Suprapubic skin (tissue), 4 donors: ENCODE results near the gene FOXRED1. TPM values are rescaled to one million over a fixed set of nuclear protein-coding genes. Genes with fewer than 3 reads are reported as not detected.

Experiments
- DNase-seq, 2 donors: peaks; one replicate each; pipeline ENCODE4 v3.0.0-alpha.2; 2019; ENCODE audit warnings: low spot score in 2 of 2
- H3K27ac ChIP-seq: fragments of 200-600 bp; sonication (generic); one replicate; pipeline ENCODE4 v1.5.1; 2019
- H3K27me3 ChIP-seq: fragments of 200-600 bp; sonication (generic); one replicate; pipeline ENCODE4 v1.5.1; 2019
- H3K36me3 ChIP-seq: fragments of 200-600 bp; sonication (generic); one replicate; pipeline ENCODE4 v1.5.1; 2019
- H3K4me1 ChIP-seq: fragments of 200-600 bp; sonication (generic); one replicate; pipeline ENCODE4 v1.5.1; 2019
- H3K4me3 ChIP-seq: fragments of 200-600 bp; sonication (generic); one replicate; pipeline ENCODE4 v1.5.1; 2019; ENCODE audit warnings: mild to moderate bottlenecking
- H3K9me3 ChIP-seq: fragments of 200-600 bp; sonication (generic); one replicate; pipeline ENCODE4 v1.5.1; 2019
- EP300 ChIP-seq: sonication (generic); formaldehyde crosslinking; IDR thresholded peaks from one replicate; pipeline ENCODE4 v1.6.1; 2017; ENCODE audit warnings: antibody characterized with exemption
- POLR2A ChIP-seq, 2 donors: fragments of 450-650 bp; IDR thresholded peaks; one replicate each; pipeline ENCODE4 v1.6.1; 2017; ENCODE audit warnings: antibody characterized with exemption in 2 of 2, mild to moderate bottlenecking in 2 of 2, moderate library complexity in 2 of 2
- POLR2AphosphoS5 ChIP-seq, 3 donors: sonication (generic); formaldehyde crosslinking; IDR thresholded peaks; one replicate each; pipeline ENCODE4 v1.6.1; 2017; ENCODE audit warnings: antibody characterized with exemption in 3 of 3
- WGBS: methylation state at CpG from one replicate; pipeline ENCODE4 v1.1.5; 2018; 5-methylcytosine and 5-hydroxymethylcytosine counted together
- total RNA-seq, 4 donors: library from RNA; depleted of rRNA; stranded (reverse); fragments of >200 nt; gene quantifications; one replicate each; pipeline ENCODE4 v1.1.0, GENCODE V29; 2016
- TF ChIP-seq, protein P1 (sequence below), 2 donors: fragments of 200-600 bp in 1 of 2; fragments of 450-650 bp in 1 of 2; sonication (generic) in 1 of 2; IDR thresholded peaks; one replicate each; pipeline ENCODE4 v1.5.1; 2016 to 2019; ENCODE audit warnings: antibody characterized with exemption in 2 of 2, mild to moderate bottlenecking in 1 of 2, moderate library complexity in 1 of 2

Gene FOXRED1
- total RNA-seq, 4 donors from 2014 or later = 7.7 to 22.9 (median 18.9) TPM

DNA sequence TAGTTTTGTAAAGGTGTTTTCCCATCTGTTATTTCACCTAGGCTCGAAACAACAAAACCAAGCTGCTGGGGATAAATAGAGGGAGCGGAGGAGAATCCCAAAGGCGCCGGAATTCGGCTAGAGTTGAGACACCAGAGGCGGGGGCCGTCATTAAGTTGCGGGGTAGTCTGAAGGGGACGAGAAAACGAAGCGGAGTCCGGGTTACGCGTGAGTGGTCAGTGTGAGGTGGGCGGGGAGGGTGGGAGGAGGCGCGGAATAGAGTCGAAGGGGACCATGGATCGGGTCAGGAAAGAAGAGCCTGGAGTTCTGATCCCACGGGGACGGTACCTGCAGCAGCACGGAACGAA, 620 bp upstream of the FOXRED1 start:
- no peaks in the 10 kb centered on the region for H3K27me3 ChIP-seq
- DNase-seq = no peak
- H3K27ac ChIP-seq = peak overlapping the region; percentile 90
- H3K4me1 ChIP-seq = peaks cover 22% of the 10 kb centered on the region
- no peaks in the 10 kb centered on the region for H3K9me3 ChIP-seq
- TF ChIP-seq, protein P1, sequence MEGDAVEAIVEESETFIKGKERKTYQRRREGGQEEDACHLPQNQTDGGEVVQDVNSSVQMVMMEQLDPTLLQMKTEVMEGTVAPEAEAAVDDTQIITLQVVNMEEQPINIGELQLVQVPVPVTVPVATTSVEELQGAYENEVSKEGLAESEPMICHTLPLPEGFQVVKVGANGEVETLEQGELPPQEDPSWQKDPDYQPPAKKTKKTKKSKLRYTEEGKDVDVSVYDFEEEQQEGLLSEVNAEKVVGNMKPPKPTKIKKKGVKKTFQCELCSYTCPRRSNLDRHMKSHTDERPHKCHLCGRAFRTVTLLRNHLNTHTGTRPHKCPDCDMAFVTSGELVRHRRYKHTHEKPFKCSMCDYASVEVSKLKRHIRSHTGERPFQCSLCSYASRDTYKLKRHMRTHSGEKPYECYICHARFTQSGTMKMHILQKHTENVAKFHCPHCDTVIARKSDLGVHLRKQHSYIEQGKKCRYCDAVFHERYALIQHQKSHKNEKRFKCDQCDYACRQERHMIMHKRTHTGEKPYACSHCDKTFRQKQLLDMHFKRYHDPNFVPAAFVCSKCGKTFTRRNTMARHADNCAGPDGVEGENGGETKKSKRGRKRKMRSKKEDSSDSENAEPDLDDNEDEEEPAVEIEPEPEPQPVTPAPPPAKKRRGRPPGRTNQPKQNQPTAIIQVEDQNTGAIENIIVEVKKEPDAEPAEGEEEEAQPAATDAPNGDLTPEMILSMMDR (IDR thresholded peaks at IDR 0.05) = no peak
- TF ChIP-seq POLR2AphosphoS5 (IDR thresholded peaks at IDR 0.05) (no peak), POLR2A (IDR thresholded peaks at IDR 0.05) (no peak), EP300 (no peak)
- H3K36me3 ChIP-seq = peaks cover 41% of the 10 kb centered on the region
- peak overlapping the region; percentile 69 for H3K4me3 ChIP-seq
- 0% methylated on average over 23 of the region's 23 CpGs for WGBS

DNA sequence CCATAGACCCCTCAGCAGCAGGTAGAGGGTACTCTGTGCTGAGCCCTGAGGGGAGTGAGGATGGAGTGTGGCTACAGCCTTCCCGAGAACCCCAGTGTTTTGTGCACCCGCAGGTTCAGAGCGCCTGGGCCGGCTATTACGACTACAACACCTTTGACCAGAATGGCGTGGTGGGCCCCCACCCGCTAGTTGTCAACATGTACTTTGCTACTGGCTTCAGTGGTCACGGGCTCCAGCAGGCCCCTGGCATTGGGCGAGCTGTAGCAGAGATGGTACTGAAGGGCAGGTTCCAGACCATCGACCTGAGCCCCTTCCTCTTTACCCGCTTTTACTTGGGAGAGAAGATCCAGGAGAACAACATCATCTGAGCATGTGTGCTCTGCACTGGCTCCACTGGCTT, 8.4 kb downstream of the FOXRED1 start:
- no peak overlapping the region for H3K4me3 ChIP-seq
- peaks cover 22% of the 10 kb centered on the region for H3K36me3 ChIP-seq
- no peaks in the 10 kb centered on the region for H3K27me3 ChIP-seq
- H3K4me1 ChIP-seq = peaks cover 8% of the 10 kb centered on the region
- TF ChIP-seq POLR2A (IDR thresholded peaks at IDR 0.05) (no peak), EP300 (no peak), POLR2AphosphoS5 (IDR thresholded peaks at IDR 0.05) (no peak)
- TF ChIP-seq, protein P1 (IDR thresholded peaks at IDR 0.05) = no peak
- peak in 1 of 2 donors; percentile 66 for DNase-seq
- no peaks in the 10 kb centered on the region for H3K9me3 ChIP-seq
- 94% methylated on average over 11 of the region's 11 CpGs for WGBS
- H3K27ac ChIP-seq = no peak overlapping the region

DNA sequence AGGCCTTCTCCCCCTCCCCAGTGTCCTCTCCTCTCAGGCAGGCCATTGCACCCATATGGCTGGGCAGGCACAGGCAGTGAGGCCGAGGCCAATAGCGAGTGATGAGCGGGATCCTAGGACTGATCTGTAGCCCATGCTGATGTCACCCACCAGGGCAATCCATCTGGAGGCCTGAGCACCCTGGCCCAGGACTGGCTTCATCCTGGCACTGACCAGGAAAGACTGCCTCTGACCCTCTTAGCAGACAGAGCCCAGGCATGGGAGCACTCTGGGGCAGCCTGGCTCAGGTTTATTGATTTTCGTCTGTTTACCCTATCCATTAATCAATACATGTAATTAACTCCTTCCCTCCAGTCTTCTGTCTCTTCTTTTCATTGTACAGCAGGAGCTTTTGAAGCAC, 8.8 kb downstream of the FOXRED1 start:
- H3K4me3 ChIP-seq = no peak overlapping the region
- H3K36me3 ChIP-seq = peaks cover 22% of the 10 kb centered on the region
- H3K27me3 ChIP-seq = no peaks in the 10 kb centered on the region
- TF ChIP-seq POLR2AphosphoS5 (IDR thresholded peaks at IDR 0.05) (no peak), EP300 (no peak), POLR2A (IDR thresholded peaks at IDR 0.05) (no peak)
- TF ChIP-seq, protein P1 (IDR thresholded peaks at IDR 0.05) = no peak
- H3K4me1 ChIP-seq = peaks cover 11% of the 10 kb centered on the region
- H3K27ac ChIP-seq = no peak overlapping the region
- DNase-seq = no peak
- 73% methylated on average over 1 of the region's 4 CpGs for WGBS
- no peaks in the 10 kb centered on the region for H3K9me3 ChIP-seq

DNA sequence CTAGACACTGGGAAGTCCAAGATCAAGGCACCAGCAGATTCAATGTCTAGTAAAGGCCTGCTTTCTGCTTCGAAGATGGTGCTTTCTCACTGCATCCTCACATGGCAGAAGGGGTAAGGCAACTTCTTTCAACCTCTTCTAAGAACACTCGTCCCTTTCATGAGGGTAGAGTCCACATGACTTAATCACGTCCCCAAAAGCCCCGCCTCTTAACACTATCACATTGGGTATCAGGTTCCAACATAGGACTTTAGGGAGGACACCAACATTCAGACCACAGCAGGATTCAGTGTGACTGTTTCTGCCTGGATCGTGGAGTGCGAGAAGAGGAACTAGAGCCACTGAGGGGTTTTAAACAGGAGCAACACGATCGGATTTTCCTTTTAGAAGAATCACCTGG, 10.2 kb downstream of the FOXRED1 start:
- TF ChIP-seq EP300 (no peak), POLR2A (IDR thresholded peaks at IDR 0.05) (no peak), POLR2AphosphoS5 (IDR thresholded peaks at IDR 0.05) (no peak)
- TF ChIP-seq, protein P1 (IDR thresholded peaks at IDR 0.05) = no peak
- peaks cover 15% of the 10 kb centered on the region for H3K36me3 ChIP-seq
- WGBS = 82% methylated on average over 8 of the region's 8 CpGs
- H3K4me1 ChIP-seq = peaks cover 18% of the 10 kb centered on the region
- no peak overlapping the region for H3K27ac ChIP-seq
- no peaks in the 10 kb centered on the region for H3K27me3 ChIP-seq
- H3K9me3 ChIP-seq = no peaks in the 10 kb centered on the region
- DNase-seq = no peak
- no peak overlapping the region for H3K4me3 ChIP-seq

DNA sequence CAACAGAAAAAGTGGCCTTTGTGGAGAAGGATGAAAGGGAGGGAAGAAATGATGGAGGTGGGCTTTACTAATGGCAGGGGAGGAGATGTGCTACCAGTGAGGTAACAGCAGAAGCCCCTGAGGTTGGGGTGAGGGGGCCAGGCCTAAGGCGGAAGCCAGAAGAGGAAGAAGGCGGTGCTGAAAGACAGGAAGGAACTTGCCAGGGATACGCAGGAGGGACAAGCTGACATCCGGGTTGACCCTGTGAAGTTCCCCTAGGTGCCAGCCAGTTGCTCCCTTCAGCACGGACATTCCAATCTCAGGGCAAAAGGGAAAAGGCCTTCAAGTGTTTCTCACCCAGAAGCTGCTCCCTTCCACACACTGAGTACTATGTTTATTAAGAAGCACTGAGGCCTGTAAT, 11.6 kb downstream of the FOXRED1 start:
- no peak overlapping the region for H3K27ac ChIP-seq
- no peaks in the 10 kb centered on the region for H3K27me3 ChIP-seq
- peak in 1 of 2 donors; percentile 56 for DNase-seq
- 80% methylated on average over 5 of the region's 5 CpGs for WGBS
- H3K9me3 ChIP-seq = no peaks in the 10 kb centered on the region
- peaks cover 27% of the 10 kb centered on the region for H3K4me1 ChIP-seq
- H3K4me3 ChIP-seq = no peak overlapping the region
- peaks cover 12% of the 10 kb centered on the region for H3K36me3 ChIP-seq
- no peak for TF ChIP-seq POLR2A (IDR thresholded peaks at IDR 0.05)
- TF ChIP-seq EP300 = no peak
- TF ChIP-seq, protein P1 (IDR thresholded peaks at IDR 0.05) = no peak
- no peak for TF ChIP-seq POLR2AphosphoS5 (IDR thresholded peaks at IDR 0.05)
